Caki2 (cell line): ENCODE data around the gene USP44. TPM values are rescaled to one million over a fixed set of nuclear protein-coding genes. Genes with fewer than 3 reads are reported as not detected.
"Not testable (repeated sequence)": the region's sequence is repeated elsewhere in the genome, so short reads cannot be mapped to it uniquely, and the experiment has no call there.

Source experiments
- DNase-seq: peaks from one replicate; pipeline ENCODE4 v3.0.0-alpha.2; 2015; ENCODE audit warnings: low read depth
- in situ Hi-C: cut with HindIII; loops from 2 replicates; pipeline ENCODE4 v1.10.0; 2016; ENCODE audit warnings: low sequenced_read_pairs, low pct_unique_long_range_greater_than_20kb, mixed read lengths
- total RNA-seq: library from RNA; depleted of rRNA; stranded (reverse); fragments of >200 nt; shearing (Covaris generic); gene quantifications from 2 replicates; pipeline ENCODE4 v1.2.3, GENCODE V29; 2014; ENCODE audit warnings: low replicate concordance

The USP44 gene
- total RNA-seq, 1 experiment from 2014 or later: not detected

- DNase-seq: no peak
- in situ Hi-C loops: no loop called here
Observed at GRCh38 chr12:95520816-95521215, 30.5 kb downstream of the USP44 start.

- DNase-seq: no peak
- in situ Hi-C loops: no loop called here
Observed at GRCh38 chr12:95518944-95519343, 32.3 kb downstream of the USP44 start.

DNA sequence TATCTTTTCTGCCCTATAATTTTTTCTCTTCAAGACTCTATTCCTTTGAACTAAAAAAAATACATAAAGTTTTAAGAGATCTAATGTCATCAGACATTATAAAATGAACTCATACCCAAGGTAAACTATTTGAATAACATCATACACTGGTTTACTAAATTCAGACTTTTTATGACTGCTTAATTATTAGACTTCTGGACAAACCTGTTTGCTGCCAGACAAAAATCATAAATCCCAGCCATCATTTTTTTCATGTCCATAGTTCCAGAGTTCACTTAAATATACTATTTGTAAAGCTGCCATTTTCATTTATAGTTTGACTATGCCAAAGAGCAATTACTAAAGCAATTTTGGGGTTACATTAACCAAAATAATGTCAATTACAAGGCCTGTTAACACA, 34.0 kb downstream of the USP44 start:
- in situ Hi-C loops: no loop called here
- DNase-seq: no peak

DNA sequence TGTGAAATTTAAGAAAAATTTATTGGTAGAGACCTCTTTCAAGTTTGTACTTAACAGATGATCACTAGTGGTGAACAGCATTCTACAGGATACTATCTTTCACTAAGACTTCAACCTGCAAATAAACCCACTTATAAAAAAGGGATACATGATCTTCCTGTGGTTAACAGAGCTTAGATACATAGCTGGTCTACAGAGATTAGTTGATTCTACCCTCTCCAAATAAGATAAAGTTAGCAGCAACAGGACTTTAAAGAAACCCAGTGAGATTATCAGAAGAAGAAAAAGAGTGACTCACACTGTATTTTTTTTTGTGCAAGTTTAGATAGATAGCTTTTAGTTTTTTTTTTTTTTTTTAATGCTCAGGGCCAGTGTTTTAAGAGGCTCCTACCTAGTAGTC, 34.5 kb downstream of the USP44 start:
- in situ Hi-C loops: no loop called here
- no peak for DNase-seq

DNA sequence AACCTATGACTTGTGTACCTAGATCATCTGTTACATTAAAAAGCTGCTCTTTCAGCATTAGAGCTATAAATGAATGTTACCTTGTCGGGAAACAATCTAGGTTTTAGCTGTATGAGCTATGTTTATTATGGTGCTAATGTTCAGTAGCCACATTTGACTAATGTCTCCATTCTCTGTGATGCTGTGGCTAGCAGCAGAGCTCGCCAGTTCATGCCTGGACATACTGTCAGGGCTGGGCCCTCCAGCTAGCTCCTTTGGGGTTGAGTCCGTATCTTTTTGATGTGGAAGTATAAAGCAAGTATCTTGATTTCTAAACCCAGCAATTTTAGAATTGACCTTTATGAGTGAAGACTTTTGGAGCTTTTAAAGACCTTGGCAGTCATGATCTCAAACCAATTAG, 36.1 kb downstream of the USP44 start:
- DNase-seq: no peak
- in situ Hi-C loops: no loop called here

GRCh38 chr12:95513599-95513998, 37.7 kb downstream of the USP44 start:
- DNase-seq: no peak
- in situ Hi-C loops: no loop called here

DNA sequence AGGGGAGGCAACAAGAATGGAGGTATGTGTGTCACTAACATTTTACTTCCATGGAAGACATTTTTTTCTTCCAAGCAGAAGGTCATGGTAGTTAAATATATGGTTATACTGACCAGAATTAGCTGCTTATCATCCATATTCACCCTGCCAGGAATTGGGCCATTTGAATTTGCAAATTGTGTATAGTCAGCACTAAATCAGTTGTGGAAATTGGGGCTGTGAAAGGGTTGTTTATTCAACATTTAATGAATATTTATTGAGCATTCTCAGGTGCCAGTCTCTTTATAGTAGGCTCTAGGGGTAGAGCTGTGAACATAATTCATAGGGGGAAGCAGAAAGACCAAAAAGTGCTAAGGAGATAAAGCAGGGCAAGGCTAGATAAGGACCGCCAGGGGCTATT, 39.3 kb downstream of the USP44 start:
- no peak for DNase-seq
- in situ Hi-C loops: no loop called here

GRCh38 chr12:95509300-95509699, 42.0 kb downstream of the USP44 start:
- DNase-seq: no peak
- in situ Hi-C loops: no loop called here

GRCh38 chr12:95506707-95507523, 44.4 kb downstream of the USP44 start:
- in situ Hi-C loops: no loop called here
- no peak for DNase-seq

GRCh38 chr12:95505039-95505438, 46.2 kb downstream of the USP44 start:
- no peak for DNase-seq
- in situ Hi-C loops: no loop called here

DNA sequence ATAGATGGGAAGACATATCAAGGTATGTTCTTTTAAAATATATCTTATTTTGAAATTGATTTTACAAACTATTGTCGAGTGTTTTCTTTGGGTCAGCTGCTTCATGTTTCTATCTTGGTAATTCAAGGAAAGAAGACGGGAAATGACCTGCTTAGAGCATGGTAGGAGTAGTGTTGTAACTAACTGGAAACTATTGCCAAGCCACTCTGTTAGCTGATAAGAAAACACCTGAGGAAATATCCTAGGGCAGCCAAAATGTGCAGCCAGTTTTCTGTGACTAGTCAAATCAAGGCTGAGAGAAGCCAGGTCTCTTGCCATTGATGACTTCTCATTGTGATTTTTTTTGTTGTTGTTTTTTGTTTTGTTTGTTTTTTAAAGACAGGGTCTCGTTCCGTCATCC, 47.1 kb downstream of the USP44 start:
- DNase-seq: no peak
- in situ Hi-C loops: no loop called here

DNA sequence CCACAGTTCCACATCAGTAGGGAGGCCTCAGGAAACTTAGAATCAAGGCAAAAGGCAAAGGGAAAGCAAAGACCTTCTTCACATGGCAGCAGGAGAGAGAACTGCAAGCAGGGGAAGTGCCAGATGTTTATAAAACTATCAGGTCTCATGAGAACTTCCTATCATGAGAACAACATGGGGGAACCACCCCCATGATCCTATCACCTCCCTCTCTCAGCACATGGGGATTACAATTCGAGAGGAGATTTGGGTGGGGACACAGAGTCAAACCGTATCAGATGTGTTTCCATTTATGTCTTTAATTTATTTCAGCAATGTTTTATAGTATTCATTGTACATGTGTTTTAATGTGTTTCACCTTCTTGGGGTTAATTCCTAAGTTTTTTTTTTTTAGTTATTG, 51.5 kb downstream of the USP44 start:
- no peak for DNase-seq
- in situ Hi-C loops: no loop called here

DNA sequence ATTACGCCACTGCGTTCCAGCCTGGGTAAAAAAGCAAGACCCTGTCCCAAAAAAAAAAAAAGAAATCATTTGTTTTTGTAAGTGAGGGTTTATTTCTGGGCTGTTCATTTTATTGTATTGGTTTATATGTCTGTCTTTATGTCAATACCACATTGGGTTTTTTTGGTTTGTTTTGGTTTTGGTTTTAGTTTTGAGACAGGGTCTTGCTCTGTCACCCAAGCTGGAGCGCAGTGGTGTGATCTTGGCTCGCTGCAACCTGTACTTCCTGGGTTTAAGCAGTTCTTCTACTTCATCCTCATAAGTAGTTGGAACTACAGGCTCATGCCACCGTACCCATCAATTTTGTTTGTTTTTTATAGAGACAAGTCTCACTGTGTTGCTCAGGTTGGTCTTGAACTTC, 52.3 kb downstream of the USP44 start:
- no peak for DNase-seq
- in situ Hi-C loops: no loop called here

DNA sequence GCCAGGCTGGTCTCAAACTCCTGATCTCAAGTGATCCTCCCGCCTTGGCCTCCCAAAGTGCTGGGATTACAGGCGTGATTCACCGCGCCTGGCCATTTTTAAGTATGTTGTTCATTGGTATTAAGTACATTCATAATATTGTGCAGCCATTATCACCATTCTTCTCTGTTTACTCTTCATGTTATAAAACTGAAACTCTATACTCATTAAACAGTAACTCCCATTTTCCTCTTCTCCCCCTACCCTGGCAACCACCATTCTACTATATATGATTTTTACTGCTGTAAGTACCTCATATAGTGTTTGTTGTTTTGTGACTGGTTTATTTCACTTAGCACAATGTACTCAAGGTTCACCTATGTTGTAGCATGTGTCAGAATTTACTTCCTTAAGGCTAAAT, 54.2 kb downstream of the USP44 start:
- no peak for DNase-seq
- in situ Hi-C loops: no loop called here

DNA sequence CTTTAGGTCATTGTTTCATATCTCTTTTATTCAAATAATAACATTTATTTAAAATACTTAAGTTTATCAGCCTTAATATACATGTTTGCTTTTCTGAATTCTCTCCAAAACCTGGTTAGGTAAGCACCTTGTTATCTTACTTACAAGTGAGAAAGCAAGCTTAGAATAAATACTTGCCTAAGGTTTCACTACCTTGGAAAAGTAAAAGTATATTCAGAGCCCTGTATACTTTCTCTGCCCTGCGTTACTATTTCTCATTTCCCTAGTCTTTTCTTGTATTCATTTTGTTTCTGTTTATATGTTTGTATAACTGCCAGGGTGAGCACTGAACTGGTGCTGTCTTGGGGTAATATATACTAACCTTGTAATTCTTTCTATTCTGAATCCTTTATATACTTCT, 55.8 kb downstream of the USP44 start:
- in situ Hi-C loops: no loop called here
- DNase-seq: no peak

GRCh38 chr12:95494888-95495287, 56.4 kb downstream of the USP44 start:
- no peak for DNase-seq
- in situ Hi-C loops: no loop called here

DNA sequence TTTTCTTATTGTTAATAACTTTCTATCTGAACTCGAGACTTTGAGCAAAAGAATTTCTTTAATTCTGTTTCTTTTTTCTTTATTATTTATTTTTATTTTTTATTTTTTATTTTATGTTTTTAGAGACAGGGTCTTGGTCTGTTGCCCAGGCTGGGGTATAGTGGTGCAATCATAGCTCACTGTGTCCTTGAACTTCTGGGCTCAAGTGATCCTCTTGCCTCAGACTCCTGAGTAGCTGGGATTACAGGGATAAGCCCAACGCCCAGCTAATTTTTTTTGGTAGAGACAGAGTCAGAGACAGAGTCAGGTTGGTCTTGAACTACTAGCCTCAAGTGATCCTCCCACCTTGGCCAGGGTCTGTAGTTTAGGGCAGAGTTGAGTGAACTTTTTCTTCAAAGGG, 58.8 kb downstream of the USP44 start:
- in situ Hi-C loops: no loop called here
- DNase-seq: no peak

GRCh38 chr12:95487024-95487423, 64.3 kb downstream of the USP44 start:
- in situ Hi-C loops: no loop called here
- no peak for DNase-seq

DNA sequence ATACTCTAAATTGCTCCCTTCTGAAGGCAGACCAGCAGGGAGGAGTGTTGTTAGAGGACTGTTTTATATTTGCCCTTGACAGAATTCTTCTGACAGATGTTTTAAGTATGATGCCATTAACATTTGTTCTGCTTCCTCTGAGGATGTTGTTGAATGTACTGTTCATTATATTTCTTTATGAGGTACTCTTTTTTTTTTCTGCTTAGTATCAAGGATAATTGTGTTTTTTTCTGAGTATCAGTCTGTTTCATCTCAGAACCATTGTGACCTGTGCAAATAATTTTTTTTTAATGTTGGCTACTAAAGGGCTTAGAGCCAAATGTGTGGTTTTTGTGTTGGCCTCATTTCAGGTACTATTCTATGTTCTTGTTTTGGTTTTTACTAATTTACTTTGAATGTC, 66.8 kb downstream of the USP44 start:
- in situ Hi-C loops: no loop called here
- DNase-seq: no peak

- in situ Hi-C loops, DNase-seq: not testable (repeated sequence)
Observed at GRCh38 chr12:95482564-95482963, 68.7 kb downstream of the USP44 start.
